Keratinocyte (primary cell): Measurements from ENCODE around the gene AADACL2. TPM values are rescaled to one million over a fixed set of nuclear protein-coding genes. Genes with fewer than 3 reads are reported as not detected.

Experiments
- DNase-seq: peaks from one replicate; pipeline ENCODE4 v3.0.0-alpha.2; 2011; ENCODE audit warnings: low read depth, missing footprints, low spot score
- FAIRE-seq: peaks from 2 replicates; lab custom pipeline; 2011; peaks lifted over from hg19 to GRCh38; lab: Jason Lieb, UNC
- H2AFZ ChIP-seq: 2 replicates; pipeline ENCODE4 v1.6.0; 2012; ENCODE audit warnings: low read length, control low read depth, inconsistent platforms; ENCODE audit not compliant: control insufficient read depth
- H3K27ac ChIP-seq: 2 replicates; pipeline ENCODE4 v1.5.1; 2011; ENCODE audit warnings: low read length; ENCODE audit not compliant: control insufficient read depth, insufficient read depth
- H3K27me3 ChIP-seq: 3 replicates; pipeline ENCODE4 v1.6.0; 2011; ENCODE audit warnings: low read length; ENCODE audit not compliant: control insufficient read depth, insufficient read depth; ENCODE audit errors: extremely low read depth
- H3K36me3 ChIP-seq, 2 experiments: 2 replicates in 1 of 2; 3 replicates in 1 of 2; pipeline ENCODE4 v1.5.1; 2011; ENCODE audit warnings: low read length in 2 of 2, mild to moderate bottlenecking in 1 of 2; ENCODE audit not compliant: control insufficient read depth in 2 of 2, insufficient read depth in 2 of 2; ENCODE audit errors: extremely low read depth in 1 of 2
- H3K4me1 ChIP-seq: 3 replicates; pipeline ENCODE4 v1.5.1; 2011; ENCODE audit warnings: low read length; ENCODE audit not compliant: control insufficient read depth, insufficient read depth; ENCODE audit errors: extremely low read depth
- H3K4me2 ChIP-seq: 3 replicates; pipeline ENCODE4 v1.6.0; 2011; ENCODE audit warnings: low read depth, low read length; ENCODE audit not compliant: control insufficient read depth, insufficient read depth; ENCODE audit errors: extremely low read depth
- H3K4me3 ChIP-seq, 3 experiments: fragments of 200-600 bp in 1 of 3; sonication (generic) in 1 of 3; 2 replicates in 2 of 3; 3 replicates in 1 of 3; pipeline ENCODE4 v1.5.1; 2011 to 2016; ENCODE audit warnings: low read length in 3 of 3, mild to moderate bottlenecking in 3 of 3, control low read depth in 2 of 3, inconsistent platforms in 1 of 3, low read depth in 1 of 3, mixed read lengths in 1 of 3, mixed run types in 1 of 3, moderate library complexity in 1 of 3; ENCODE audit not compliant: control insufficient read depth in 2 of 3, insufficient read depth in 2 of 3; ENCODE audit errors: extremely low read depth in 1 of 3
- H3K79me2 ChIP-seq: 2 replicates; pipeline ENCODE4 v1.6.0; 2012; ENCODE audit warnings: low read length; ENCODE audit not compliant: control insufficient read depth, insufficient read depth
- H3K9ac ChIP-seq: 3 replicates; pipeline ENCODE4 v1.6.0; 2011; ENCODE audit warnings: low read length; ENCODE audit not compliant: control insufficient read depth, insufficient read depth; ENCODE audit errors: extremely low read depth
- H3K9me1 ChIP-seq: 3 replicates; pipeline ENCODE4 v1.6.0; 2011; ENCODE audit warnings: low read length; ENCODE audit not compliant: control insufficient read depth, insufficient read depth; ENCODE audit errors: extremely low read depth
- H3K9me3 ChIP-seq: 2 replicates; pipeline ENCODE4 v1.5.1; 2012; ENCODE audit warnings: low read depth, low read length; ENCODE audit not compliant: control insufficient read depth
- H4K20me1 ChIP-seq: 3 replicates; pipeline ENCODE4 v1.6.0; 2011; ENCODE audit warnings: low read length; ENCODE audit not compliant: control insufficient read depth, insufficient read depth; ENCODE audit errors: extremely low read depth
- CTCF ChIP-seq, 3 experiments: IDR thresholded peaks in 1 of 3; conservative IDR thresholded peaks in 1 of 3; optimal IDR thresholded peaks in 1 of 3; 2 replicates in 2 of 3; 3 replicates in 1 of 3; pipeline versions ENCODE3 to v1.5.1; 2011; ENCODE audit warnings: low read length in 3 of 3, mild to moderate bottlenecking in 3 of 3, moderate library complexity in 2 of 3, control low read depth in 1 of 3, inconsistent platforms in 1 of 3; ENCODE audit not compliant: insufficient read depth in 2 of 3; ENCODE audit errors: extremely low read depth in 1 of 3
- EZH2 ChIP-seq: IDR thresholded peaks from one replicate; pipeline ENCODE4 v1.6.1; 2012; ENCODE audit warnings: inconsistent platforms, mild to moderate bottlenecking, low read length, moderate library complexity
- dilution Hi-C: fragments of 300-500 bp; cut with MboI; formaldehyde crosslinking; loops from one replicate; pipeline ENCODE4 v1.7.0; 2020; ENCODE audit warnings: low sequenced_read_pairs; ENCODE audit not compliant: extremely low pct_ligation_motif_present
- polyA plus RNA-seq, 5 experiments: library from polyadenylated mRNA; depleted of rRNA in 3 of 5; stranded (reverse) in 3 of 5; stranded (forward) in 1 of 5; unstranded in 1 of 5; fragments of >200 nt; gene quantifications; 1 replicate in 1 of 5; 2 replicates in 3 of 5; 3 replicates in 1 of 5; pipeline versions ENCODE4 v1.2.1 to v1.2.3, GENCODE V29; 2011 to 2012; ENCODE audit warnings: missing spikeins in 2 of 5, low read depth in 1 of 5, low replicate concordance in 1 of 5

Gene AADACL2
- polyA plus RNA-seq, 1 donor (not counting 4 experiments of a cell fraction or from before 2014, with no cell fraction given) = 0.38 TPM

- FAIRE-seq (no peak), DNase-seq (no peak)
- Histone ChIP-seq H3K9me3 (no peaks in the 10 kb centered on the region), H2AFZ (no peak overlapping the region), H3K27ac (no peak overlapping the region), H3K4me1 (no peaks in the 10 kb centered on the region), H3K36me3 (no peaks in the 10 kb centered on the region), H3K4me3 (no peak overlapping the region), H3K9me1 (no peaks in the 10 kb centered on the region), H4K20me1 (no peaks in the 10 kb centered on the region), H3K9ac (no peak overlapping the region), H3K79me2 (no peaks in the 10 kb centered on the region), H3K4me2 (no peak overlapping the region), H3K27me3 (no peaks in the 10 kb centered on the region)
- dilution Hi-C loops = no loop called here
- no peak for TF ChIP-seq EZH2
- no peak for TF ChIP-seq CTCF (optimal IDR thresholded peaks at IDR 0.05 in 1 of 3, IDR thresholded peaks at IDR 0.05 in 1 of 3, conservative IDR thresholded peaks at IDR 0.05 in 1 of 3; ENCODE audit: extremely low read depth in 1 of 3, insufficient read depth in 2 of 3, low read length in 3 of 3)
Observed at GRCh38 chr3:151686257-151686656, 47.5 kb upstream of the AADACL2 start.

GRCh38 chr3:151687076-151687475 lies 46.7 kb upstream of the AADACL2 start:
- no peak overlapping the region for H2AFZ ChIP-seq
- no peak for DNase-seq
- TF ChIP-seq EZH2 (no peak), CTCF (optimal IDR thresholded peaks at IDR 0.05 in 1 of 3, IDR thresholded peaks at IDR 0.05 in 1 of 3, conservative IDR thresholded peaks at IDR 0.05 in 1 of 3; ENCODE audit: extremely low read depth in 1 of 3, insufficient read depth in 2 of 3, low read length in 3 of 3) (no peak)
- no peaks in the 10 kb centered on the region for H4K20me1 ChIP-seq
- dilution Hi-C loops = no loop called here
- no peak overlapping the region for H3K9ac ChIP-seq
- no peaks in the 10 kb centered on the region for H3K36me3 ChIP-seq
- H3K79me2 ChIP-seq = no peaks in the 10 kb centered on the region
- no peaks in the 10 kb centered on the region for H3K9me3 ChIP-seq
- no peak overlapping the region for H3K4me2 ChIP-seq
- H3K4me3 ChIP-seq = no peak overlapping the region
- H3K9me1 ChIP-seq = no peaks in the 10 kb centered on the region
- H3K27ac ChIP-seq = no peak overlapping the region
- no peaks in the 10 kb centered on the region for H3K4me1 ChIP-seq
- H3K27me3 ChIP-seq = no peaks in the 10 kb centered on the region
- FAIRE-seq = no peak
